H1 (cell line): ENCODE data around the gene MOCS1.

Experiments
- CEBPB ChIP-seq: IDR thresholded peaks from 2 replicates; pipeline ENCODE4 v1.6.1; 2012; ENCODE audit warnings: low read depth, low read length
- CTCF ChIP-seq, 3 experiments: IDR thresholded peaks; 1 replicate in 2 of 3; 2 replicates in 1 of 3; pipeline versions ENCODE4 v1.5.1 to v1.6.1; 2011; ENCODE audit warnings: low read length in 3 of 3, mild to moderate bottlenecking in 3 of 3, inconsistent platforms in 2 of 3, low read depth in 1 of 3, moderate library complexity in 1 of 3; ENCODE audit not compliant: insufficient read depth in 1 of 3; ENCODE audit errors: control extremely low read depth in 1 of 3
- EGR1 ChIP-seq: IDR thresholded peaks from 2 replicates; pipeline ENCODE4 v1.6.1; 2011; ENCODE audit warnings: low read depth, low read length, borderline replicate concordance
- EP300 ChIP-seq, 2 experiments: IDR thresholded peaks; 1 replicate in 1 of 2; 2 replicates in 1 of 2; pipeline ENCODE4 v1.6.1; 2011 to 2012; ENCODE audit warnings: low read depth in 2 of 2, low read length in 2 of 2, mild to moderate bottlenecking in 2 of 2, borderline replicate concordance in 1 of 2, inconsistent platforms in 1 of 2, moderate library complexity in 1 of 2
- GABPA ChIP-seq: IDR thresholded peaks from 2 replicates; pipeline ENCODE4 v1.6.1; 2011; ENCODE audit warnings: mild to moderate bottlenecking, low read length, moderate library complexity, borderline replicate concordance; ENCODE audit not compliant: insufficient read depth
- GTF2F1 ChIP-seq: IDR thresholded peaks from 2 replicates; pipeline ENCODE4 v1.6.1; 2012; ENCODE audit warnings: low read depth, low read length, improper control_type of control experiment, borderline replicate concordance
- HDAC2 ChIP-seq, 2 experiments: fragments of 300-600 bp in 1 of 2; sonication (generic) in 1 of 2; IDR thresholded peaks; 2 replicates each; pipeline ENCODE4 v1.6.1; 2011 to 2012; ENCODE audit warnings: low read depth in 2 of 2, low read length in 2 of 2, mild to moderate bottlenecking in 2 of 2, moderate library complexity in 2 of 2, borderline replicate concordance in 1 of 2, inconsistent platforms in 1 of 2
- KDM1A ChIP-seq: fragments of 200-600, 300-600 bp; sonication (generic); IDR thresholded peaks from 2 replicates; pipeline ENCODE4 v1.7.1; 2016; ENCODE audit warnings: mild to moderate bottlenecking, low read length, borderline replicate concordance
- MAX ChIP-seq: IDR thresholded peaks from 2 replicates; pipeline ENCODE4 v1.6.1; 2012; ENCODE audit warnings: inconsistent platforms
- NRF1 ChIP-seq: IDR thresholded peaks from 2 replicates; pipeline ENCODE4 v1.6.1; 2011; ENCODE audit warnings: mild to moderate bottlenecking, low read depth, low read length, improper control_type of control experiment
- POLR2A ChIP-seq, 2 experiments: IDR thresholded peaks; 1 replicate in 1 of 2; 2 replicates in 1 of 2; pipeline ENCODE4 v1.6.1; 2011; ENCODE audit warnings: low read depth in 2 of 2, low read length in 2 of 2, mild to moderate bottlenecking in 2 of 2; ENCODE audit errors: control extremely low read depth in 1 of 2
- POLR2AphosphoS5 ChIP-seq: IDR thresholded peaks from 2 replicates; pipeline ENCODE4 v1.6.1; 2011; ENCODE audit warnings: low read depth, low read length
- RFX5 ChIP-seq: IDR thresholded peaks from 2 replicates; pipeline ENCODE4 v1.6.1; 2011; ENCODE audit warnings: low read depth, low read length, improper control_type of control experiment, borderline replicate concordance
- TF ChIP-seq, protein P1 (sequence below): IDR thresholded peaks from 2 replicates; pipeline ENCODE4 v1.6.1; 2011; ENCODE audit warnings: low read length, improper control_type of control experiment

GRCh38 chr6:39915866-39916265, 18.4 kb downstream of the MOCS1 start:
- TF ChIP-seq HDAC2 (IDR thresholded peaks at IDR 0.05; ENCODE audit: borderline replicate concordance in 1 of 2, low read depth in 2 of 2, low read length in 2 of 2) = no peak
- no peak for TF ChIP-seq MAX
- no peak for TF ChIP-seq CTCF (IDR thresholded peaks at IDR 0.05; ENCODE audit: control extremely low read depth in 1 of 3, insufficient read depth in 1 of 3, low read depth in 1 of 3, low read length in 3 of 3)
- TF ChIP-seq EP300 (IDR thresholded peaks at IDR 0.05; ENCODE audit: borderline replicate concordance in 1 of 2, low read depth in 2 of 2, low read length in 2 of 2) = no peak
- no peak for TF ChIP-seq POLR2AphosphoS5
- TF ChIP-seq GABPA = no peak
- TF ChIP-seq KDM1A = no peak
- TF ChIP-seq EGR1 = no peak
- no peak for TF ChIP-seq NRF1
- TF ChIP-seq, protein P1, sequence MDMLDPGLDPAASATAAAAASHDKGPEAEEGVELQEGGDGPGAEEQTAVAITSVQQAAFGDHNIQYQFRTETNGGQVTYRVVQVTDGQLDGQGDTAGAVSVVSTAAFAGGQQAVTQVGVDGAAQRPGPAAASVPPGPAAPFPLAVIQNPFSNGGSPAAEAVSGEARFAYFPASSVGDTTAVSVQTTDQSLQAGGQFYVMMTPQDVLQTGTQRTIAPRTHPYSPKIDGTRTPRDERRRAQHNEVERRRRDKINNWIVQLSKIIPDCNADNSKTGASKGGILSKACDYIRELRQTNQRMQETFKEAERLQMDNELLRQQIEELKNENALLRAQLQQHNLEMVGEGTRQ = no peak
- TF ChIP-seq POLR2A (IDR thresholded peaks at IDR 0.05; ENCODE audit: control extremely low read depth in 1 of 2, low read depth in 2 of 2, low read length in 2 of 2) = no peak
- TF ChIP-seq GTF2F1 = no peak
- no peak for TF ChIP-seq RFX5
- no peak for TF ChIP-seq CEBPB
